Measurements from ENCODE around the gene SNAPC1.

DNA sequence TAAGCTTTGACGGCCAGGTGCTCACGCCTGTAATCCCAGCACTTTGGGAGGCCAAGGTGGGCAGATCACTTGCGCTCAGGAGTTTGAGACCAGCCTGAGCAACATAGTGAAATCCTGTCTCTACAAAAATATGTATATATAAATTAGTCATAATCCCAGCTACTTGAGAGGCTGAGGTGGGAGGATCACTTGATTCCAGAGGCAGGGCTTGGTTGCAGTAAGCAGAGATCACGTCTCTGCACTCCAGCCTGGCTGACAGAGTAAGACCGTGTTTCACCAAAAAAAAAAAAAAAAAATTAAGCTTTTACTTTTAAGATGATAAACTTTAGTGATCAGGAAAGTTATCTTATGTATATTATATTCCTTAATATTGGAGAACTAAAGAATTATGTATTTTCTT is 18.0 kb upstream of the SNAPC1 start:
- no peak for TF ChIP-seq POLR2AphosphoS5 (IDR thresholded peaks at IDR 0.05; ENCODE audit: borderline replicate concordance, low read depth, low read length)
- TF ChIP-seq EZH2 (IDR thresholded peaks at IDR 0.05), result no peak
- no peak for TF ChIP-seq FOXP2 (optimal IDR thresholded peaks at IDR 0.05; ENCODE audit: control extremely low read depth, extremely low read length, insufficient read depth)
